Urinary bladder (tissue), 4 donors: Measurements from ENCODE around the gene MYORG. TPM values are rescaled to one million over a fixed set of nuclear protein-coding genes. Genes with fewer than 3 reads are reported as not detected.

ENCODE experiments used
- DNase-seq: peaks from one replicate; pipeline ENCODE4 v3.0.0-alpha.2; 2015; ENCODE audit errors: extremely low spot score
- H3K27ac ChIP-seq: one replicate; pipeline ENCODE4 v1.5.1; 2013; ENCODE audit warnings: low read depth, mild to moderate bottlenecking, moderate library complexity
- H3K36me3 ChIP-seq: one replicate; pipeline ENCODE4 v1.6.1; 2013; ENCODE audit warnings: mild to moderate bottlenecking, moderate library complexity; ENCODE audit not compliant: insufficient read depth
- H3K4me1 ChIP-seq: one replicate; pipeline ENCODE4 v1.6.1; 2013; ENCODE audit warnings: mild to moderate bottlenecking, moderate library complexity; ENCODE audit not compliant: insufficient read depth
- H3K4me3 ChIP-seq: one replicate; pipeline ENCODE4 v1.5.1; 2013; ENCODE audit warnings: low read depth, low read length
- WGBS: extraction: QIAGEN DNeasy Blood & Tissue Kit; methylation state at CpG from one replicate; pipeline ENCODE4 v1.1.7; 2013; 5-methylcytosine and 5-hydroxymethylcytosine counted together
- polyA plus RNA-seq: library from polyadenylated mRNA; stranded (reverse); fragments of 200-250 nt; gene quantifications from one replicate; pipeline ENCODE4 v1.2.3, GENCODE V29; 2013
- total RNA-seq: library from RNA; depleted of rRNA; stranded (reverse); fragments of >200 nt; gene quantifications from one replicate; pipeline ENCODE4 v1.2.3, GENCODE V29; 2014
- donor health status: healthy with polysubstance abuse.
- donor health status: healthy.

MYORG gene
- total and polyA plus RNA-seq, 2 donors: 2.4 to 9.8 TPM

DNA sequence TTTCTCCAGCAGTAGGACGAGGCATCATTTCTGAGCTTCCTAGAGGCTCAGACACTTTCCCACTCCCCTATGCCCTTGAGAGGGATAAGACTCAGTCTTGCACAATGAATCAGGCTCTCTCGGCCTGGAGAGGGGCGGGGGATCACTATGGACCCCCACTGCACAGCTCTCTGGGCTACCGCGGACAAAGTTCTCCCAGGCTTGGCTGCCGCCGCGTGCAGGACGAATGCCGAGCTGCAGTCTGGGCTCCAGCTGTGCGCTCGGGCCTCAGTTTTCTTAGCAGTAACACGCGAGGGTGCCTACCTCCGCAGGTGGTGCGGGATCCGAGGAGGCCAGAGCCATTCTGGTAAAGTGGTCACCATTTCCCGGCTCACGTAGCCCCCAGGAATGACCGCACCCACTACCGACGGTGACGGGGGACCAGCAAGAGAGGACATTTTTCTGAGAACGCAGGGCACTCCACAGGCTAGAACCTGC lies 3.4 kb upstream of the MYORG start:
- Histone ChIP-seq H3K4me3 (no peak overlapping the region), H3K4me1 (no peaks in the 10 kb centered on the region), H3K27ac (no peak overlapping the region), H3K36me3 (no peaks in the 10 kb centered on the region)
- DNase-seq: no peak
- 34% methylated on average over 24 of the region's 24 CpGs for WGBS

DNA sequence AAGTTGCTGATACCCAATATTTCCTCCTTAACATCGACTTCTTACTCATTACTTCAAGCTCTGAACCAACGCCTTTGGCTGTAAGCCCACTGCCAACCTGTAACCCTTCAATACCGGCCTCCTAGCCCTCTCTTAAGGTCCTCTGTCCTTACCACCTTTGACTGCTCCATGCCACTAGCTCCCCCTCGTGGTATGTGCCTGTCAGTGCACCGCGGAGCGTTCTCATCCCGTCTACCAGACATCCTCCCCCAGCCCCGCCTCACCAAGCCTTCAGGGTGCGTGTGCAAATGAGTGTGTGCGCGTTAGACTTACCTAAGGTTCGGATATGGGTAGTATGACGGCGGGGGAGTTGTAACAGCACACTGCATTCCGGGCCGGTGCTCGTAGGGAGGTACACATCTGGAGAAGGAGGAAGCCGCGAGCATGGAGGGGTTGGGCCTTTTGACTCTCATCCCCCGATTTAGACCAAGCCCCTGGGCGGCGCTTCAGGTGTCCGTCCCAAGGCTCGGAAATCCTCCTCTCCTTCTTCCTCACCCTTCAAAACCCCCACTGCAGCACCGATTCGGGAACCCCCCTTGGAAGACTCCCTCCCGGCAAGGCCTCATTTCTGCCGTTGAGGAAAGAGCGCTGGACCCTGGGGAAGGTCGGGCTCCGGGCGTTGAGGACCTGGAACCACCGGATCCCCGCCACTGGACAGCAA lies 2.8 kb upstream of the MYORG start:
- WGBS: 11% methylated on average over 35 of the region's 35 CpGs
- no peak overlapping the region for H3K27ac ChIP-seq

DNA sequence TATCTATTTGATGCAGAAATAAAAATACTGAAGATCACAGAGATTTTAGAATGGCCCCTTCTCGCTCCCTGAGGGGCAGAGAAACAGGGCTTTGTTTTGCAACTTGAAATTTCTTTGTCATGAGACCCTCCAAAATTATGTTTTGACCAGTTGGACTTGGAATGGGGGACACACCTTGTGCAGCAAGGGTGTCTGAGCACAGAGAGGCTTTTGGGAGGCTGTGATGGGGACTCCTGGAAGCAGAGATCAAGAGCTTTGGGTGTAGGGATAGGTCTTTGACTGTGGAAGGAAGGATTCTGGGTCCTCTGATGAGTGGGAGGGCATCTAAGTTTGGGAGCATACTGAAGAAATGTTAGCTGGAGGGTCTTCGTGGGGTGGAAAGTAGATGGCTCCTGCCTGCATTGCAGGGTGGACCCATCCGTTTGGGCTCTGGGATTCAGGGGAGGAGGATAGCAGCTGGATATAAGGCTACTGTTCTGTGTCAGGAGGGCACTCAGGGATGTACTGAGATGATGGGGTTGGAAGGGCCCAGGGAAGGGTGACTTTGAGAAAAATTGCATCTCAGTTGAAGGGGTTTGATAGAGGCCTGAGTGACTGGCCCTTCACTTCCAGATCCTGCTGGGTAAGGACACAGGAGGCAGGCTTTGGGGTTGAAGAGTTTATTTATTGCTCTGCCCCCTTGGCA lies 1.8 kb upstream of the MYORG start:
- DNase-seq: no peak
- 96% methylated on average over 3 of the region's 3 CpGs for WGBS
- Histone ChIP-seq H3K36me3 (no peaks in the 10 kb centered on the region), H3K27ac (no peak overlapping the region), H3K4me1 (no peaks in the 10 kb centered on the region), H3K4me3 (no peak overlapping the region)

More for the DNA sequence above, 2.8 kb upstream of the MYORG start:
- Histone ChIP-seq H3K4me1 (no peaks in the 10 kb centered on the region), H3K4me3 (peak overlapping the region; percentile 15), H3K36me3 (no peaks in the 10 kb centered on the region)
- peak; percentile 58 for DNase-seq

DNA sequence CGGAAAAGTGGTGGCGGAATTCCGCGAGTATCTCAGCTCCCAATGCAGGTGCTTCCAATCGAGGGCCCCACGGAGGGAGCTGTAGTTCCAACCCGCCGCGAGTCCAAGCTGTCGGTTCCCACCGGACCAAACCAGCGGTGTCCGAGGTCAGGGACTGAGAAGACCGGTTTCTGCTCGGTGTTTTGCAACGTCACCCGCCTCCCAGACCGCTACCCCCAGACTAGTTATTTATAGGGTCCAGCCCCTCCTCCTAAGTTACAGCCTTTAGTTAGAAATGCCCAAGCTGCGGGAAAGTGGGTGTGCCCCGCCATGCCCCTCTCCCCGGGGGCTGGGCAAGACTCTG lies 677 bp upstream of the MYORG start:
- peak overlapping the region; percentile 42 for H3K4me3 ChIP-seq
- WGBS: 8% methylated on average over 21 of the region's 21 CpGs
- H3K36me3 ChIP-seq: no peaks in the 10 kb centered on the region
- no peaks in the 10 kb centered on the region for H3K4me1 ChIP-seq
- no peak for DNase-seq
- H3K27ac ChIP-seq: no peak overlapping the region

DNA sequence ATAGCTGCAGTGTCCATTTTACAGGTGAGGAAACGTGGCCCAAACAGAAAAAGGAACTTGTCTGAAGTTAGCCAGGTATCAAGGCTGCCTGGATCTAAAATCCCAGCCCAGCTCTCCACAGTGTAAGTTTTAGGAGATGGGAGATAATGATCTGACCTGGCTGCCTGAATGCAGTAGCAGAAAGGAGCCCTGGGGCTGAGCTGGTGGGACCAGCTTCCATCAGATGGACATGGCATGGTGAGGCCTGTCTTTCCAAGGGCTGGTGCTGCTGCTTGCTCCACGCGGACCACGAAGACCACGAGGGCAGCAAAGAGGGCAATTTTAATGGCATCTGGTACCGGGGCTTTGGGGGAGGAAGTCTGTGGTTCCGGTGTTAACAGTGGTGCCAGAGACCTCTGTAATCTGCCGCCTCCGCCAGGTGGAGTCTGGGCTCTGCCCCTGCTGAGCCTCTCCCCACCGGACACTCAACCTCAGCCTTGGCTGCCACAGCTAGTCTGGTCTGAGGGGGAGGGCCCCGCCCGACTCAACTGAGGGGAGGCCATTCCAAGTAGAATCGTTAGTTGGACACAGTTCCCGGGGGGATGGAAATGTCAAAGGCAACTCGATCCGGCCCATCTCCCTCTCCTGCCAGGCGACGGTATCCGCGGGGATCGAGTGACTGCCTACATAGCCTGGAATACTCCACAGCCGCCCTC lies 650 bp downstream of the MYORG start:
- DNase-seq: no peak
- no peak overlapping the region for H3K27ac ChIP-seq
- no peaks in the 10 kb centered on the region for H3K36me3 ChIP-seq
- 15% methylated on average over 22 of the region's 22 CpGs for whole genome bisulfite sequencing
- peak overlapping the region; percentile 42 for H3K4me3 ChIP-seq
- H3K4me1 ChIP-seq: no peaks in the 10 kb centered on the region

DNA sequence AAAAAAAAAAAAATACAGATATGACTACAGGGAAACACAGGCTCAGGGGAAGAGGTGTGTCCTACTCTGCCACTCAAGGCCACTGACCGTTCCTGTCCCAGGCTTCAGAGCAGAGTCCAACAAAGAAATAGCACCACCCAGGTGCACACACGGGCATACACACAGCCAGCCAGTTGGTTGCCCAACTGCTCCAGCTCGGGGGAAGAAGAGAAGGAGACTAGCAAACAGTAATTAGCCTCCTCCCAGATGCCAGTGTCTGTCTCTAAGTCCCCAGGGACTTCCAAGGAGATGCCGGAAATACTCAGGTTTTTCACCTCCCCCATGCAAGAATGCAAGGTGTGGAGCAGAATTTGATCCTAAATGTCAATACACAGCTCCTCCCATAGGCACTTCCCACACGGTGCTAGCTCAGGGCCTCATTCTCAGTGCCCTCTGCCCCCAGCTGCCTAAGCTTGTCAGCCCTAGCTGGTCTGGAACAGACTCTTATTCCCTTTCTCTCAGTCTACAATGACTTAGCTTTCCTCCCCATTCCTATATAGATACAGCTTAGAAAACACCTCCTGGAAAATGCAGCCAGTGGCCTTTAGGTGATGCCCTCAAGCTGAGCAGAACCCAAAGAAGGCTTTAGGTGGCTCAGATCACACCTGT lies 1.7 kb downstream of the MYORG start:
- no peaks in the 10 kb centered on the region for H3K4me1 ChIP-seq
- no peaks in the 10 kb centered on the region for H3K36me3 ChIP-seq
- no peak overlapping the region for H3K4me3 ChIP-seq
- WGBS: 53% methylated on average over 5 of the region's 5 CpGs
- DNase-seq: no peak
- no peak overlapping the region for H3K27ac ChIP-seq

DNA sequence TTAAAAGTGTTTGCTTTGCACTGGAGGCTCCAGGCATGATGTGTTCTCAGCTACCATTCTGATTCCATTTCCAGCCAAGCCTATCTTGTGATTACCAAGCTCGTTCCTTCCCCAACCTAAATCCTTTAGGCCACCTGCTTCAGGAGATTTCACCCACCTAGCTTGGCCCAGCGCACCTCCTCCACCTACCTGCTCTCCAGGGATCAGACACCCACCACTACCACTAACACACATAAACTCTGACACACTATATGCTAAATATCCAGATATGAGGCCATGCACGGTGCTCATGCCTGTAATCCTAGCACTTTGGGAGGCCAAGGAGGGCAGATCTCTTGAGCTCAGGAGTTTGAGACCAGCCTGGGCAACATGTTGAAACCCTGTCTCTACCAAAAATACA lies 2.4 kb downstream of the MYORG start:
- H3K27ac ChIP-seq: no peak overlapping the region
- WGBS: 95% methylated on average over 3 of the region's 3 CpGs
- DNase-seq: no peak
- no peaks in the 10 kb centered on the region for H3K4me1 ChIP-seq
- no peaks in the 10 kb centered on the region for H3K36me3 ChIP-seq
- no peak overlapping the region for H3K4me3 ChIP-seq

DNA sequence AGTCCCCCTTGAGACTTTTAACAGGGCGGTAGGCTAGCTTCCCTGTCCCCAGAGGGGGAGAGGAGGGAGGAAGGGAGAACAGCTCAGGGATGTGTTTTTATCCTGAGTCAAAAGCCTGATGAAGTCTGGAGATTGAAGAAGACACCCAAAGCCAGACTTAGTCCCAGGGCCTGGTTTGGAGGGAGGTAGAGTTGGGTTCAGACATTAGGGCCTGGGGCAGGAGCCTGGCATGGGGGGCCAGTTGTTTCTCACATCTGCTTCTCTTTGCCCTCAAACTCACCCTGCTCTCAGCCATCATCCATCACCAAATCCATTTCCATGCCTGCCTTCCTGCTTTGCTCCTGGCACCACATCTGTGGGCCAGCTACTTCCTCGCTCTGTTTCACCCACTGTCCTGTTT lies 2.9 kb downstream of the MYORG start:
- Histone ChIP-seq H3K4me1 (no peaks in the 10 kb centered on the region), H3K4me3 (no peak overlapping the region), H3K36me3 (no peaks in the 10 kb centered on the region), H3K27ac (no peak overlapping the region)
- 96% methylated on average over 2 of the region's 2 CpGs for WGBS
- no peak for DNase-seq

DNA sequence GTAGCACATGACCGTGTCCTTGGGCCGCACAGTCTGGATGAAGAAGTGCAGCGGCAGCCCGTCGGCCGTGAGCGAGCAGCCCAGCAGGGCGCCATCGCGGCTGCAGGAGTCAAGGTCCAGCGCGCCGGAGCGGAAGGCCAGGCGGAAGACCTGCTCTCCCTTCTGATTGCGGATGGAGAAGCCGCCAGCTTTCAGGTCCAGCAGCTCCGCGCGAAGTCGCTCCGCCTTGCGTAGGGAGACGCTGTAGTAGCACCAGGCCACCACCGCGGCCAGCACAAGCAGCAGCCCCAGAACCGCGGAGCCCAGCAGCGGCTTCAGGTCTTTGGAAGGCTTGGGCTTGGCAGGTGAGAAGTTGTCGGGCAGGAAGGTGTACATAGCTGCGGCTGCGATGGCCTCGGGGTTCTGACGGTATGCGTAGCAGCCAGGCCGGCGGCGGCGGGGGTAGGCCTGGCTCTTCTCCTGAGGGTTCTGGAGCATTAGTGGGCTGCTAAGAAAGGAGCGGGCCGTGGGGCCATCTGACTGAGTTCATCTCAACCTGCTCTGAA lies 4.2 kb downstream of the MYORG start:
- H3K27ac ChIP-seq: no peak overlapping the region
- H3K36me3 ChIP-seq: no peaks in the 10 kb centered on the region
- DNase-seq: no peak
- 65% methylated on average over 41 of the region's 41 CpGs for WGBS
- no peak overlapping the region for H3K4me3 ChIP-seq
- H3K4me1 ChIP-seq: no peaks in the 10 kb centered on the region

DNA sequence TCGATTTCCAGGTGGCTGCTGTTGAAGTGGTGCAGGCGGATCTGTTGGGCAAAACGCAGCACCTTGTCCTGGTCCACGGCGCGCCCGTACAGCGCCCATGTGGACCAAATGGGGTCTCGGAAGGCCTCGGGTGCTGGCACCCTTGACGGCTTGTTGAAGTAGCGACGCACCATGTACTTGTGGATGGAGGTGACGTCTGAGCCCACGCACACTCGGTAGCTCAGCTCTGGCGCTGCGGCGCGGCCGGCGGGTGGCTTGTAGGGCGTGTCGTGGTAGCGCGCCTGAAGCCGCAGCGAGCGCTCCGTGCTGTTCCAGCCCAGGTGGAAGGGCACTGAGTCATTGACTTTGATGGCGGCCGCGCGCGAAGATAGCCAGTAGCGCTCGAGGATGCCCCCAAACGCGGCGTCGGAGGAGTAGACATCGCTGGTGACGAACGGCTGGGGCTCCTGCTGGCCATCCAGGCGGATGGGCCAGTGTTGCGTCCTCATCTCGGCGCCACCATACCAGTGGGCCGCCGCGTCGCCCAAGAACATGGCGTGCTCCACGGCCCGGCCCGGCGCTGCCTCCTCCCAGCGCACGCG lies 4.7 kb downstream of the MYORG start:
- H3K27ac ChIP-seq: no peak overlapping the region
- no peak for DNase-seq
- H3K4me1 ChIP-seq: no peaks in the 10 kb centered on the region
- no peak overlapping the region for H3K4me3 ChIP-seq
- H3K36me3 ChIP-seq: no peaks in the 10 kb centered on the region
- WGBS: 75% methylated on average over 60 of the region's 60 CpGs

DNA sequence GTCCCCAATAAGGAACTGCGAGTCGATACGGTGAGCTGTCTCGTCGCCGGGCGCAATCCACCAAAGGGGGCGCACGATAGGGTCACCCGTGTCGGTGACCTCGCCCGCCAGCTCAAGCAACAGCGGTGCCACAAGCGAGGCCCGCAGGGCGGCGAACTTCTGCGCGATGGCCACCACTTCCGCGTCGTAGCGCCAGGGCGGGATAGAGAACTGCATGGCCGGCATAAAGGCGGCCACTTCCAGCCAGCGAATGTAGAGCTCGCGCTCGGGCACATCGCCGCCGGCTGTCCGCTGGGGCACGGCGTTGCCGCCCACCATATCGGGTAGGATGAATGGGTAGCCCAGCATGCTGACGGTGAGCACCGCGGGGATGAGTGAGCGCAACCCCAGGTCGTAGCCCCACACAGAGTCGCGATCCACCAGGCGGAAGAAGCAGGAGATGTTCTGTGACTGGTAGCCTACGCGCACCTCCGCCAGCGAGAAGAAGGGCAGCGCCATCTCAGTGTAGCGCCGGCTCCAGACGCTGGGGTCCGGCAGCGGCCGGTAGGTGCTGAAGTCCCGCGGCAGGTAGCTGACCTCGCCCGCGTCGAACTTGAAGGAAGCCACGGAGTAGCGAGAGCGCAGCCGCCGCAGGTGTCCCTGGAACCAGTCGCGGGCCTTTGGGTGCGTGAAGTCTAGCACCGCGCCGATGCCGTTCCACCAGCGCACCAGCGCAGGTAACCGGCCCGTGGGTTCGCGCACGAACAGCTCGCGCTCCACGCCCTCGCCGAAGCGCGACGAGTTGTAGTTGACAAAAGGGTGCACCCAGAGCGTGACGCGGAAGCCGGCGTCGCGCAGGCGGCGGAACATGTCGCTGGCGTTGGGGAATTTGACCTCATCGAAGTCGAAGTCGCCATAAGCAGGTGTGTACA lies 5.5 kb downstream of the MYORG start:
- no peaks in the 10 kb centered on the region for H3K36me3 ChIP-seq
- H3K27ac ChIP-seq: no peak overlapping the region
- DNase-seq: no peak
- H3K4me3 ChIP-seq: no peak overlapping the region
- WGBS: 44% methylated on average over 105 of the region's 105 CpGs
- no peaks in the 10 kb centered on the region for H3K4me1 ChIP-seq

DNA sequence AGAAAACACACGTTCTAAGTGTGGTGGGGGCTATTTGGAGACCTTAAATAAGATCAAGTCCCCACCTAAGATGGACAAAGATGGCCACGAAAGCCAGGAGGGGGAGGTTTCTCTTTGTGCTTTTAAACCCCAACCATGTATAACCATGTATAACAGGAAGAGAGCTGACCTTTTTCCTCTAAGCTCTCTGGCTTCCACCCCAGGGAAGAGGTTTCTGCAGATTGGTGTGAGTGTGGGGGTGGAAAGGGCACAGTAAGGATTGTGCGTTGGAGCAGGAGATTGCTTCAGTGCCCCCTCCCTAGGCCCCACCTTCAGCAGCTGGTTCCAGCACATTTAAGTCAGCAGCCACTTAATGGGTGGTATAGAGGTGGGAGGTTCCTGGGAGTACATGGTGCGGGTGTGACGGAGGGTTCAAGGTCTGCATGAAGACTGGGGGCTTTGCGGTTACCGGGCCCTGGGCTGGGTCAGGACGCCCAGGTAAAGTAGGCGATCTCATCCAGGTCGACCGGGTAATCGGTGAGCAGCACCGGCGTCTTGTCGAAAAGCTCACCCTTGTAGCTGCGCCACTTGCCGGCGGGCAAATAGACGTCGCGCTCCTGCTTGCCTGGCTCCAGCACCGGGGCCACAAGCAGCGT lies 6.2 kb downstream of the MYORG start:
- WGBS: 60% methylated on average over 23 of the region's 23 CpGs
- Histone ChIP-seq H3K4me1 (no peaks in the 10 kb centered on the region), H3K4me3 (no peak overlapping the region), H3K27ac (no peak overlapping the region), H3K36me3 (no peaks in the 10 kb centered on the region)
- no peak for DNase-seq
